Fibroblast of lung (primary cell): ENCODE measurements around the gene FAM47B.

Experiments
- EZH2 ChIP-seq: IDR thresholded peaks from 2 replicates; pipeline ENCODE4 v1.5.1; 2012; ENCODE audit warnings: low read length, control low read depth, mild to moderate bottlenecking; ENCODE audit errors: missing control alignments
- TF ChIP-seq, protein P1 (sequence below), 2 donors: IDR thresholded peaks in 1 of 2; conservative IDR thresholded peaks in 1 of 2; 1 replicate in 1 of 2; 2 replicates in 1 of 2; pipeline ENCODE4 v1.5.1; 2011 to 2012; ENCODE audit warnings: low read length in 2 of 2, control low read depth in 1 of 2, inconsistent platforms in 1 of 2, low read depth in 1 of 2, mild to moderate bottlenecking in 1 of 2

DNA sequence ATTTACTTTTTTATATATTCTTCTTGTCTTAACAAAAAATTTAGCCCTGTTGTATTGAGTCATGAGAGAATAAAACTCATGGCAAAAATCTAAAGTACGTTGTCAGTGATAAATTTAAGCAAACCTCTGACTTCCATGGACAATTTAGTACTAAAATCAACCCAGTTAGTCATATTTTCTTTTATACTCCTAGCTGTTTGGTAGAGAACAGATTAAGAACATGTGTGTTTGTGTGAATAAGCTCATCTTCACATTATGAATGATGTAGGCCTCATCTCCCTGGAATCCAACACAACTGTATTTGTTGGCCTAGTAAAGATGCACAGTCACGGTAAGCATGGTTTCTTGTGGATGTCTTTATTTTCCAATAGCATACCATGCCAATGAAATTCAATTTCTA, 40.8 kb upstream of the FAM47B start:
- TF ChIP-seq, protein P1, sequence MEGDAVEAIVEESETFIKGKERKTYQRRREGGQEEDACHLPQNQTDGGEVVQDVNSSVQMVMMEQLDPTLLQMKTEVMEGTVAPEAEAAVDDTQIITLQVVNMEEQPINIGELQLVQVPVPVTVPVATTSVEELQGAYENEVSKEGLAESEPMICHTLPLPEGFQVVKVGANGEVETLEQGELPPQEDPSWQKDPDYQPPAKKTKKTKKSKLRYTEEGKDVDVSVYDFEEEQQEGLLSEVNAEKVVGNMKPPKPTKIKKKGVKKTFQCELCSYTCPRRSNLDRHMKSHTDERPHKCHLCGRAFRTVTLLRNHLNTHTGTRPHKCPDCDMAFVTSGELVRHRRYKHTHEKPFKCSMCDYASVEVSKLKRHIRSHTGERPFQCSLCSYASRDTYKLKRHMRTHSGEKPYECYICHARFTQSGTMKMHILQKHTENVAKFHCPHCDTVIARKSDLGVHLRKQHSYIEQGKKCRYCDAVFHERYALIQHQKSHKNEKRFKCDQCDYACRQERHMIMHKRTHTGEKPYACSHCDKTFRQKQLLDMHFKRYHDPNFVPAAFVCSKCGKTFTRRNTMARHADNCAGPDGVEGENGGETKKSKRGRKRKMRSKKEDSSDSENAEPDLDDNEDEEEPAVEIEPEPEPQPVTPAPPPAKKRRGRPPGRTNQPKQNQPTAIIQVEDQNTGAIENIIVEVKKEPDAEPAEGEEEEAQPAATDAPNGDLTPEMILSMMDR (conservative IDR thresholded peaks at IDR 0.05 in 1 of 2, IDR thresholded peaks at IDR 0.05 in 1 of 2; ENCODE audit: low read depth in 1 of 2, low read length in 2 of 2), result no peak
- no peak for TF ChIP-seq EZH2
